ENCODE results near the gene PAX5. TPM values are rescaled to one million over a fixed set of nuclear protein-coding genes. Genes with fewer than 3 reads are reported as not detected.

PAX5 gene
- total RNA-seq, 1 donor from 2014 or later = 0.25 TPM

GRCh38 chr9:36844961-36845360 is 189.1 kb downstream of the PAX5 start:
- Histone ChIP-seq H3K36me3 (no peaks in the 10 kb centered on the region), H3K4me3 (no peak overlapping the region), H3K27ac (no peak overlapping the region), H3K27me3 (no peaks in the 10 kb centered on the region), H3K4me1 (no peaks in the 10 kb centered on the region), H3K9me3 (no peaks in the 10 kb centered on the region)
- intact Hi-C loops (cut with DNase I) = loop anchor here (10.0 kb wide), 1 partner anchor 80 kb away; no protein-coding TSS in a partner anchor
- TF ChIP-seq CTCF (IDR thresholded peaks at IDR 0.05) = no peak
- no peak for TF ChIP-seq POLR2AphosphoS5 (IDR thresholded peaks at IDR 0.05; ENCODE audit: insufficient read depth in 1 of 2, low read depth in 1 of 2)
- TF ChIP-seq POLR2A (IDR thresholded peaks at IDR 0.05) = no peak
- no peak for DNase-seq (ENCODE audit: extremely low spot score in 2 of 2)

- DNase-seq (ENCODE audit: extremely low spot score in 2 of 2) = no peak
- TF ChIP-seq POLR2AphosphoS5 (IDR thresholded peaks at IDR 0.05; ENCODE audit: insufficient read depth in 1 of 2, low read depth in 1 of 2) (no peak), POLR2A (IDR thresholded peaks at IDR 0.05) (no peak), CTCF (IDR thresholded peaks at IDR 0.05) (no peak)
- intact Hi-C loops (cut with DNase I) = loop anchor here (10.0 kb wide), 1 partner anchor 81 kb away; no protein-coding TSS in a partner anchor
- H3K27me3 ChIP-seq = no peaks in the 10 kb centered on the region
- no peak overlapping the region for H3K4me3 ChIP-seq
- H3K36me3 ChIP-seq = no peaks in the 10 kb centered on the region
- no peaks in the 10 kb centered on the region for H3K9me3 ChIP-seq
- no peaks in the 10 kb centered on the region for H3K4me1 ChIP-seq
- H3K27ac ChIP-seq = no peak overlapping the region
Observed at GRCh38 chr9:36843964-36844363, 190.1 kb downstream of the PAX5 start.

- TF ChIP-seq CTCF (IDR thresholded peaks at IDR 0.05) = no peak
- no peaks in the 10 kb centered on the region for H3K36me3 ChIP-seq
- intact Hi-C loops (cut with DNase I) = loop anchor here (10.0 kb wide), 1 partner anchor 82 kb away; no protein-coding TSS in a partner anchor
Observed at GRCh38 chr9:36842560-36843530, 191.2 kb downstream of the PAX5 start.

GRCh38 chr9:36840898-36841536 is 193.1 kb downstream of the PAX5 start:
- no peaks in the 10 kb centered on the region for H3K4me1 ChIP-seq
- no peak overlapping the region for H3K27ac ChIP-seq
- H3K27me3 ChIP-seq = no peaks in the 10 kb centered on the region
- no peak for TF ChIP-seq CTCF (IDR thresholded peaks at IDR 0.05)
- TF ChIP-seq POLR2A (IDR thresholded peaks at IDR 0.05) = no peak
- TF ChIP-seq POLR2AphosphoS5 (IDR thresholded peaks at IDR 0.05; ENCODE audit: insufficient read depth in 1 of 2, low read depth in 1 of 2) = no peak
- H3K36me3 ChIP-seq = no peaks in the 10 kb centered on the region
- no peak overlapping the region for H3K4me3 ChIP-seq
- DNase-seq (ENCODE audit: extremely low spot score in 2 of 2) = no peak
- intact Hi-C loops (cut with DNase I) = loop anchor here (10.0 kb wide), 1 partner anchor 84 kb away; no protein-coding TSS in a partner anchor
- no peaks in the 10 kb centered on the region for H3K9me3 ChIP-seq

More at GRCh38 chr9:36842560-36843530, 191.2 kb downstream of the PAX5 start:
- DNase-seq (ENCODE audit: extremely low spot score in 2 of 2) = no peak
- Histone ChIP-seq H3K27me3 (no peaks in the 10 kb centered on the region), H3K4me1 (no peaks in the 10 kb centered on the region), H3K4me3 (no peak overlapping the region), H3K27ac (no peak overlapping the region), H3K9me3 (no peaks in the 10 kb centered on the region)
